ENCODE results near the gene MYO5B.

- TF ChIP-seq POLR2AphosphoS5 (IDR thresholded peaks at IDR 0.05): no peak
- no peak for TF ChIP-seq CTCF (IDR thresholded peaks at IDR 0.05; ENCODE audit: poor library complexity, severe bottlenecking)
- no peak for TF ChIP-seq EZH2 (IDR thresholded peaks at IDR 0.05; ENCODE audit: borderline replicate concordance, insufficient read depth, low read length, poor library complexity, severe bottlenecking)
Measured at GRCh38 chr18:49851624-49852023, 343.3 kb downstream of the MYO5B start.
